ENCODE measurements around the gene STXBP6. TPM values are rescaled to one million over a fixed set of nuclear protein-coding genes. Genes with fewer than 3 reads are reported as not detected.
A peak's percentile ranks its signal among the peaks of the same experiment; 100 is the strongest.

The STXBP6 gene
- total and polyA plus RNA-seq, 10 of the 15 experiments (the other 5 are each of a cell fraction or from before 2014, with no cell fraction given), result 1.2 to 47.3 (median 1.9) TPM

DNA sequence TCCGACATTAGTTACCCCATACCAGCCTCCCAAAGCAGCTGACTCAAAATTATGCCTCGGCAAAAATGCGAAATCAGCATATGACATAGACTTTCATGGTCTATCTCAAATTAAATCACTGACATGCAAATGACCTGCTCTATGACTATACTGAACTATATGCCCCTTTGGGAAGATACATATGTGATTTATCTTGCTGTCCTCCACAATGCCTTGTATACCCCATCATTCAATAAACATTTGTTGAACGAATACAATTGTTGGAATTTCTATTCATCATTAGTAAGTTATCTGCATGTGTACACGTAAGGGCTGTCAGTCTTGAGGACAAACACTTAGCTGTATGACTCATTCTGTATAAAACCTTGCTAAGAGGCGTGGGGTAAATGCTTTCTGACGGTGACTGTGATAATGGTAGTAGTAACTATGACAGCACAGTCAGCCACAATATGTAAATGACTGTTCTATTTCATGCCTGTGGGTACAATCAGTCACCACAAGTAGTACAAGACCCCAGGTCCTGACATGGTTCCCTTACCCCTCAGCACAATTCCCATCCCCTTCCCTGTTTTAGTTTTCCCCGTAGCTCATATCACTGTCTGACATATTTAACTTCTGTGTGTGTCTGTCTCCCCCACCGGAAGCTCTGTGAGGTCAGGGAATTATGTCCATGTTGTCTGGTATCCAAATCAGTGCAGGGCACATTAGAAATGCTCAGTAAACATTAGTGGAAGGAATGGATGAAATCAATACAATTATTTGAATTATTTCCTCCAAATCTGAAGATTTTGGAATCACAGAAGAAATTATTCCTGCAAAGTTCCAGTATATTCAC lies 42.8 kb downstream of the STXBP6 start:
- H3K36me3 ChIP-seq (ENCODE audit: control insufficient read depth in 2 of 2, insufficient read depth in 2 of 2, low read length in 1 of 2), result no peaks in the 10 kb centered on the region
- H3K9me3 ChIP-seq (replicated peaks; ENCODE audit: control insufficient read depth, insufficient read depth, low read length), result no peaks in the 10 kb centered on the region
- FAIRE-seq, result no peak
- in situ Hi-C loops (cut with MboI) (no loop called here), intact Hi-C loops (cut with micrococcal nuclease; ENCODE audit: unreplicated experiment) (no loop called here)
- H2AFZ ChIP-seq (ENCODE audit: control insufficient read depth, low read depth, low read length), result no peak overlapping the region
- ChIA-PET SMC1A (ENCODE audit: uncharacterized antibody, unreplicated experiment) (interaction anchor here (0.8 to 17.5 kb wide), 17 partner anchors 11 to 201 kb away, joined by 3 to 172 read pairs (median 5); no protein-coding TSS in a partner anchor), POLR2A (interaction anchor here (0.5 to 3.0 kb wide), 5 partner anchors 11 to 107 kb away, joined by 3 to 8 read pairs (median 5); no protein-coding TSS in a partner anchor), RAD21 (ENCODE audit: unreplicated experiment) (interaction anchor here (1.0 to 1.9 kb wide), 3 partner anchors 14 to 65 kb away, joined by 3 to 7 read pairs (median 3); no protein-coding TSS in a partner anchor), CTCF (interaction anchor here (0.7 to 2.9 kb wide), 4 partner anchors 9 to 201 kb away, joined by 3 to 11 read pairs (median 4); no protein-coding TSS in a partner anchor)
- no peaks in the 10 kb centered on the region for H3K27me3 ChIP-seq (replicated peaks in 1 of 2; ENCODE audit: control insufficient read depth in 2 of 2, insufficient read depth in 2 of 2, low read length in 1 of 2)
- no peaks in the 10 kb centered on the region for H3K79me2 ChIP-seq (ENCODE audit: control insufficient read depth, insufficient read depth, low read length)
- no peaks in the 10 kb centered on the region for H4K20me1 ChIP-seq (ENCODE audit: control insufficient read depth, insufficient read depth)
- BruUV-seq (replicated peaks), result no TSS peak
- H3K9ac ChIP-seq (ENCODE audit: control insufficient read depth, insufficient read depth, low read length), result no peak overlapping the region
- no peaks in the 10 kb centered on the region for H3K4me1 ChIP-seq (ENCODE audit: control insufficient read depth, insufficient read depth, low read length)
- peak; percentile 70 for ATAC-seq
- no peak for DNase-seq (ENCODE audit: low read depth, low spot score)
- no peak overlapping the region for H3K4me2 ChIP-seq (ENCODE audit: control insufficient read depth, insufficient read depth)
- no peak overlapping the region for H3K27ac ChIP-seq (ENCODE audit: control insufficient read depth, insufficient read depth)
- WGBS (ENCODE audit: insufficient coverage, insufficient replicate concordance, low lambda C conversion rate, missing lambda C conversion rate), result 15% methylated on average over 9 of the region's 9 CpGs
- H3K4me3 ChIP-seq, result no peak overlapping the region
- TF ChIP-seq CHD4 (IDR thresholded peaks at IDR 0.05) (no peak), MEF2B (IDR thresholded peaks at IDR 0.05; ENCODE audit: partially characterized antibody, poor library complexity, severe bottlenecking) (peak; percentile 15), STAT3 (IDR thresholded peaks at IDR 0.05; ENCODE audit: low read depth, low read length) (no peak), POLR2AphosphoS5 (IDR thresholded peaks at IDR 0.05; ENCODE audit: low read length) (no peak), ATF7 (IDR thresholded peaks at IDR 0.05; ENCODE audit: low read depth) (peak; percentile 71), CEBPB (IDR thresholded peaks at IDR 0.05; ENCODE audit: borderline replicate concordance in 1 of 2, low read depth in 2 of 2, low read length in 2 of 2) (no peak), TCF7 (IDR thresholded peaks at IDR 0.05; ENCODE audit: borderline replicate concordance) (no peak), MEF2A (IDR thresholded peaks at IDR 0.05; ENCODE audit: insufficient read depth, low read depth, low read length) (no peak), ZNF622 (IDR thresholded peaks at IDR 0.05) (no peak), SIN3A (IDR thresholded peaks at IDR 0.05; ENCODE audit: low read depth, low read length) (no peak), EP300 (IDR thresholded peaks at IDR 0.05; ENCODE audit: borderline replicate concordance in 1 of 2, control insufficient read depth in 1 of 2, low read depth in 2 of 2, low read length in 2 of 2) (peak; percentile 56 to 84; a peak in 3 of 4 replicates), EZH2 (IDR thresholded peaks at IDR 0.05; ENCODE audit: borderline replicate concordance, control insufficient read depth, low read depth, low read length) (no peak), SMC3 (IDR thresholded peaks at IDR 0.05; ENCODE audit: borderline replicate concordance, low read length) (no peak)
- TF ChIP-seq, protein P1, sequence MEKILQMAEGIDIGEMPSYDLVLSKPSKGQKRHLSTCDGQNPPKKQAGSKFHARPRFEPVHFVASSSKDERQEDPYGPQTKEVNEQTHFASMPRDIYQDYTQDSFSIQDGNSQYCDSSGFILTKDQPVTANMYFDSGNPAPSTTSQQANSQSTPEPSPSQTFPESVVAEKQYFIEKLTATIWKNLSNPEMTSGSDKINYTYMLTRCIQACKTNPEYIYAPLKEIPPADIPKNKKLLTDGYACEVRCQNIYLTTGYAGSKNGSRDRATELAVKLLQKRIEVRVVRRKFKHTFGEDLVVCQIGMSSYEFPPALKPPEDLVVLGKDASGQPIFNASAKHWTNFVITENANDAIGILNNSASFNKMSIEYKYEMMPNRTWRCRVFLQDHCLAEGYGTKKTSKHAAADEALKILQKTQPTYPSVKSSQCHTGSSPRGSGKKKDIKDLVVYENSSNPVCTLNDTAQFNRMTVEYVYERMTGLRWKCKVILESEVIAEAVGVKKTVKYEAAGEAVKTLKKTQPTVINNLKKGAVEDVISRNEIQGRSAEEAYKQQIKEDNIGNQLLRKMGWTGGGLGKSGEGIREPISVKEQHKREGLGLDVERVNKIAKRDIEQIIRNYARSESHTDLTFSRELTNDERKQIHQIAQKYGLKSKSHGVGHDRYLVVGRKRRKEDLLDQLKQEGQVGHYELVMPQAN (conservative IDR thresholded peaks at IDR 0.05), result no peak
- TF ChIP-seq, protein P2, sequence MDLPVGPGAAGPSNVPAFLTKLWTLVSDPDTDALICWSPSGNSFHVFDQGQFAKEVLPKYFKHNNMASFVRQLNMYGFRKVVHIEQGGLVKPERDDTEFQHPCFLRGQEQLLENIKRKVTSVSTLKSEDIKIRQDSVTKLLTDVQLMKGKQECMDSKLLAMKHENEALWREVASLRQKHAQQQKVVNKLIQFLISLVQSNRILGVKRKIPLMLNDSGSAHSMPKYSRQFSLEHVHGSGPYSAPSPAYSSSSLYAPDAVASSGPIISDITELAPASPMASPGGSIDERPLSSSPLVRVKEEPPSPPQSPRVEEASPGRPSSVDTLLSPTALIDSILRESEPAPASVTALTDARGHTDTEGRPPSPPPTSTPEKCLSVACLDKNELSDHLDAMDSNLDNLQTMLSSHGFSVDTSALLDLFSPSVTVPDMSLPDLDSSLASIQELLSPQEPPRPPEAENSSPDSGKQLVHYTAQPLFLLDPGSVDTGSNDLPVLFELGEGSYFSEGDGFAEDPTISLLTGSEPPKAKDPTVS (IDR thresholded peaks at IDR 0.05; ENCODE audit: low read depth, low read length), result no peak
- TF ChIP-seq, protein P3, sequence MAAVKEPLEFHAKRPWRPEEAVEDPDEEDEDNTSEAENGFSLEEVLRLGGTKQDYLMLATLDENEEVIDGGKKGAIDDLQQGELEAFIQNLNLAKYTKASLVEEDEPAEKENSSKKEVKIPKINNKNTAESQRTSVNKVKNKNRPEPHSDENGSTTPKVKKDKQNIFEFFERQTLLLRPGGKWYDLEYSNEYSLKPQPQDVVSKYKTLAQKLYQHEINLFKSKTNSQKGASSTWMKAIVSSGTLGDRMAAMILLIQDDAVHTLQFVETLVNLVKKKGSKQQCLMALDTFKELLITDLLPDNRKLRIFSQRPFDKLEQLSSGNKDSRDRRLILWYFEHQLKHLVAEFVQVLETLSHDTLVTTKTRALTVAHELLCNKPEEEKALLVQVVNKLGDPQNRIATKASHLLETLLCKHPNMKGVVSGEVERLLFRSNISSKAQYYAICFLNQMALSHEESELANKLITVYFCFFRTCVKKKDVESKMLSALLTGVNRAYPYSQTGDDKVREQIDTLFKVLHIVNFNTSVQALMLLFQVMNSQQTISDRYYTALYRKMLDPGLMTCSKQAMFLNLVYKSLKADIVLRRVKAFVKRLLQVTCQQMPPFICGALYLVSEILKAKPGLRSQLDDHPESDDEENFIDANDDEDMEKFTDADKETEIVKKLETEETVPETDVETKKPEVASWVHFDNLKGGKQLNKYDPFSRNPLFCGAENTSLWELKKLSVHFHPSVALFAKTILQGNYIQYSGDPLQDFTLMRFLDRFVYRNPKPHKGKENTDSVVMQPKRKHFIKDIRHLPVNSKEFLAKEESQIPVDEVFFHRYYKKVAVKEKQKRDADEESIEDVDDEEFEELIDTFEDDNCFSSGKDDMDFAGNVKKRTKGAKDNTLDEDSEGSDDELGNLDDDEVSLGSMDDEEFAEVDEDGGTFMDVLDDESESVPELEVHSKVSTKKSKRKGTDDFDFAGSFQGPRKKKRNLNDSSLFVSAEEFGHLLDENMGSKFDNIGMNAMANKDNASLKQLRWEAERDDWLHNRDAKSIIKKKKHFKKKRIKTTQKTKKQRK (IDR thresholded peaks at IDR 0.05; ENCODE audit: low read depth, low read length), result no peak
